B cell (primary cell): ENCODE data around the gene MCF2L. TPM values are rescaled to one million over a fixed set of nuclear protein-coding genes. Genes with fewer than 3 reads are reported as not detected.

Experiments
- ATAC-seq: fragments of 200-7000 bp; cut with Tn5 transposase; one replicate; pipeline ENCODE4 v1.10.0; 2021; ENCODE audit warnings: low read depth, mild to moderate bottlenecking, moderate number of reproducible peaks, moderate library complexity
- CTCF ChIA-PET: fragments of 350-600 bp; sonication (Branson Sonifier 250); formaldehyde crosslinking; loops from one replicate; lab custom pipeline; 2021; ENCODE audit warnings: antibody characterized with exemption, inconsistent platforms; lab: Charles Lee
- POLR2A ChIA-PET: fragments of 350-600 bp; sonication (Branson Sonifier 250); formaldehyde crosslinking; loops from one replicate; lab custom pipeline; 2021; ENCODE audit warnings: antibody characterized with exemption; lab: Charles Lee
- DNase-seq: peaks from one replicate; pipeline ENCODE4 v3.0.0; 2013
- H2AFZ ChIP-seq: 2 replicates; pipeline ENCODE4 v1.6.1; 2012; ENCODE audit warnings: mild to moderate bottlenecking, low read depth, low read length; ENCODE audit not compliant: insufficient read depth, poor library complexity, severe bottlenecking
- H3K27ac ChIP-seq, 2 donors: 1 replicate in 1 of 2; 2 replicates in 1 of 2; pipeline ENCODE4 v1.5.1; 2012 to 2013; ENCODE audit warnings: low read length in 2 of 2, mild to moderate bottlenecking in 2 of 2, moderate library complexity in 1 of 2
- H3K27me3 ChIP-seq, 4 experiments: fragments of 200-600 bp in 1 of 4; sonication (generic) in 1 of 4; replicated peaks in 1 of 4; 1 replicate in 2 of 4; 2 replicates in 2 of 4; pipeline versions ENCODE4 v1.6.1 to v1.7.0; 2013 to 2016; ENCODE audit warnings: low read length in 3 of 4, mild to moderate bottlenecking in 2 of 4, mixed read lengths in 1 of 4, moderate library complexity in 1 of 4; ENCODE audit not compliant: insufficient read depth in 4 of 4, control insufficient read depth in 3 of 4; ENCODE audit errors: control extremely low read depth in 1 of 4
- H3K36me3 ChIP-seq, 2 experiments: replicated peaks in 1 of 2; 1 replicate in 1 of 2; 2 replicates in 1 of 2; pipeline versions ENCODE4 v1.6.1 to v1.7.1; 2013; ENCODE audit warnings: low read length in 1 of 2; ENCODE audit not compliant: insufficient read depth in 2 of 2, control insufficient read depth in 1 of 2; ENCODE audit errors: control extremely low read depth in 1 of 2, extremely low read depth in 1 of 2
- H3K4me1 ChIP-seq, 2 donors: fragments of 200-600 bp in 1 of 2; sonication (generic) in 1 of 2; 1 replicate in 1 of 2; 2 replicates in 1 of 2; pipeline versions ENCODE4 v1.5.1 to v1.6.1; 2013 to 2017; ENCODE audit warnings: low read length in 2 of 2; ENCODE audit not compliant: control insufficient read depth in 2 of 2, insufficient read depth in 2 of 2
- H3K4me2 ChIP-seq: replicated peaks from 2 replicates; pipeline ENCODE3; 2012; ENCODE audit warnings: mild to moderate bottlenecking, low read depth, low read length; ENCODE audit not compliant: poor library complexity, severe bottlenecking
- H3K4me3 ChIP-seq, 5 experiments: fragments of 200-600 bp in 1 of 5; sonication (generic) in 1 of 5; 1 replicate in 3 of 5; 2 replicates in 2 of 5; pipeline versions ENCODE4 v1.5.1 to v1.7.0; 2011 to 2016; ENCODE audit warnings: low read length in 4 of 5, mild to moderate bottlenecking in 4 of 5, low read depth in 2 of 5, control low read depth in 1 of 5, moderate library complexity in 1 of 5; ENCODE audit not compliant: insufficient read depth in 1 of 5; ENCODE audit errors: control extremely low read depth in 1 of 5, extremely low read depth in 1 of 5
- H3K79me2 ChIP-seq: fragments of 200-600 bp; sonication (generic); one replicate; pipeline ENCODE4 v1.6.0; 2016; ENCODE audit warnings: low read length; ENCODE audit not compliant: control insufficient read depth, insufficient read depth
- H3K9ac ChIP-seq: fragments of 200-600 bp; sonication (generic); 2 replicates; pipeline ENCODE4 v1.6.1; 2017; ENCODE audit warnings: mild to moderate bottlenecking, low read length, moderate library complexity
- H3K9me3 ChIP-seq, 3 donors: one replicate each; pipeline versions ENCODE4 v1.6.1 to v1.7.1; 2013; ENCODE audit warnings: low read length in 2 of 3; ENCODE audit not compliant: control insufficient read depth in 2 of 3, insufficient read depth in 1 of 3; ENCODE audit errors: control extremely low read depth in 1 of 3
- H4K20me1 ChIP-seq: 2 replicates; pipeline ENCODE4 v1.6.0; 2012; ENCODE audit warnings: mild to moderate bottlenecking, low read length; ENCODE audit not compliant: insufficient read depth, control insufficient read depth, poor library complexity, severe bottlenecking
- H3K27ac Mint-ChIP-seq: one replicate; pipeline ENCODE4 v1.8.0; 2021; ENCODE audit warnings: mixed read lengths
- H3K27me3 Mint-ChIP-seq: one replicate; pipeline ENCODE4 v1.8.0; 2021; ENCODE audit warnings: mixed read lengths
- H3K4me1 Mint-ChIP-seq: one replicate; pipeline ENCODE4 v1.8.0; 2021; ENCODE audit warnings: mixed read lengths
- H3K4me3 Mint-ChIP-seq: one replicate; pipeline ENCODE4 v1.8.0; 2021; ENCODE audit warnings: mixed read lengths
- H3K9me3 Mint-ChIP-seq: one replicate; pipeline ENCODE4 v1.8.0; 2022; ENCODE audit warnings: mixed read lengths; ENCODE audit not compliant: insufficient read depth
- EZH2 ChIP-seq: IDR thresholded peaks from 2 replicates; pipeline ENCODE4 v1.6.1; 2012; ENCODE audit warnings: borderline replicate concordance, low read depth, mild to moderate bottlenecking, moderate library complexity, low read length; ENCODE audit not compliant: insufficient read depth, poor library complexity, severe bottlenecking
- WGBS: methylation state at CpG from one replicate; pipeline ENCODE4 v1.1.5; 2013; ENCODE audit warnings: missing lambda C conversion rate; ENCODE audit not compliant: insufficient coverage; 5-methylcytosine and 5-hydroxymethylcytosine counted together
- intact Hi-C: fragments of 100-400 bp; cut with micrococcal nuclease; formaldehyde crosslinking; loops from one replicate; pipeline ENCODE4 v1.10.0; 2022
- polyA plus RNA-seq: library from polyadenylated mRNA; depleted of rRNA; stranded (reverse); fragments of >200 nt; gene quantifications from 2 replicates; pipeline ENCODE4 v1.2.3, GENCODE V29; 2012
- total RNA-seq, 2 donors: library from RNA; stranded (reverse); fragments of 120-200 nt in 1 of 2; gene quantifications; 1 replicate in 1 of 2; 2 replicates in 1 of 2; pipeline versions ENCODE4 v1.2.3 to v1.2.4, GENCODE V29; 2013 to 2022
- TF ChIP-seq, protein P1 (sequence below): fragments of 200-600 bp; IDR thresholded peaks from one replicate; pipeline ENCODE4 v1.8.0; 2022; ENCODE audit warnings: antibody characterized with exemption, mild to moderate bottlenecking

MCF2L gene
- total and polyA plus RNA-seq, 2 donors (not counting 1 experiment from before 2014, with no cell fraction given): 3.7 to 8.2 TPM

DNA sequence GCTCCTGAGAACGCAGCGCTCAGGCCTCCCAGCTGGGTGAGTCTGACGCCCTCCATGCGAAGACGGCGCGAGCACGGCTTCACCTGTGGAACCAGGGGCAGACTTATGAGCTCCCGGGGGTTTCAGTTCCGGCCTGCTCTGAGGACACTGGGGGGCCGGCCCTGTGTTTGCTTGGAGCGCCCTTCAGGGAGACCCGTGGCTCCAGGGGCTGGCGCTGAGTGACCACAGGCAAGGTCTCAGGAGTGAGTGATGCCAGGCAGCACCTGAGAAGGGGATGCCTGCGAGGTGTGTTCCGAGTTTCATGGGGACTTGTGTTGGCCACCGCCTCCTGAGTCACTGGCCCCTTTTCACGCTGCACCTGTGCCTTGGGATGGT, 4.5 kb downstream of the MCF2L start:
- ChIA-PET CTCF (no interaction called here), POLR2A (no interaction called here)
- ATAC-seq (no peak), DNase-seq (no peak)
- no peak overlapping the region for H2AFZ ChIP-seq
- H4K20me1 ChIP-seq: no peaks in the 10 kb centered on the region
- no peak overlapping the region for H3K9ac ChIP-seq
- H3K9me3 ChIP-seq: peaks cover 0 to 4% (median 0%) of the 10 kb centered on the region in 3 donors
- H3K27me3 ChIP-seq: peaks cover 0 to 14% (median 2%) of the 10 kb centered on the region in 4 experiments
- no peak overlapping the region for H3K4me2 ChIP-seq
- H3K36me3 ChIP-seq: no peaks in the 10 kb centered on the region
- no peaks in the 10 kb centered on the region for H3K79me2 ChIP-seq
- intact Hi-C loops: no loop called here
- H3K27ac ChIP-seq: no peak overlapping the region
- WGBS: 96% methylated on average over 18 of the region's 18 CpGs
- no peak for TF ChIP-seq EZH2
- TF ChIP-seq, protein P1, sequence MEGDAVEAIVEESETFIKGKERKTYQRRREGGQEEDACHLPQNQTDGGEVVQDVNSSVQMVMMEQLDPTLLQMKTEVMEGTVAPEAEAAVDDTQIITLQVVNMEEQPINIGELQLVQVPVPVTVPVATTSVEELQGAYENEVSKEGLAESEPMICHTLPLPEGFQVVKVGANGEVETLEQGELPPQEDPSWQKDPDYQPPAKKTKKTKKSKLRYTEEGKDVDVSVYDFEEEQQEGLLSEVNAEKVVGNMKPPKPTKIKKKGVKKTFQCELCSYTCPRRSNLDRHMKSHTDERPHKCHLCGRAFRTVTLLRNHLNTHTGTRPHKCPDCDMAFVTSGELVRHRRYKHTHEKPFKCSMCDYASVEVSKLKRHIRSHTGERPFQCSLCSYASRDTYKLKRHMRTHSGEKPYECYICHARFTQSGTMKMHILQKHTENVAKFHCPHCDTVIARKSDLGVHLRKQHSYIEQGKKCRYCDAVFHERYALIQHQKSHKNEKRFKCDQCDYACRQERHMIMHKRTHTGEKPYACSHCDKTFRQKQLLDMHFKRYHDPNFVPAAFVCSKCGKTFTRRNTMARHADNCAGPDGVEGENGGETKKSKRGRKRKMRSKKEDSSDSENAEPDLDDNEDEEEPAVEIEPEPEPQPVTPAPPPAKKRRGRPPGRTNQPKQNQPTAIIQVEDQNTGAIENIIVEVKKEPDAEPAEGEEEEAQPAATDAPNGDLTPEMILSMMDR: no peak
- H3K4me3 ChIP-seq: no peak overlapping the region
- Mint-ChIP-seq H3K4me1 (peaks cover 9% of the 10 kb centered on the region), H3K9me3 (no peaks in the 10 kb centered on the region), H3K27me3 (peaks cover 22% of the 10 kb centered on the region), H3K4me3 (no peak overlapping the region), H3K27ac (no peak overlapping the region)
- H3K4me1 ChIP-seq: peaks cover 7% of the 10 kb centered on the region in 2 donors

DNA sequence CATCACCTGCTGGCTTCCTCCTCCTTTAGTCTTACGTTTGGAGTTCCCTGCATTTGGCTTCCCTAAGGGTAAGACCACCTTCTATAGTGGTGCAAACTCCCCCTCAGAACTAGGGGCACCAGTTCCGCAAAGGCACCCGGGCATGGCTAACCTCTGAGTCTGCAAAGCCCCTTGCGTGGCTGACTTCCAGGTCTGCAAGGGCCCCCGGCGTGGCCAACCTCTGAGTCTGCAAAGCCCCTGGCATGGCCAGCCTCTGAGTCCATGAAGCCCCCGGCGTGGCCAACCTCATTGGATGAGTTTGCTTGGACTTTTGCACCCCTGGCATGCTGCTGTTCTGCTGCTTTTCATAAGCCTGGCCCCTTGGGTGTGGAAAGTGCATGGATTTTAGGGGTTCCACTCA, 5.1 kb downstream of the MCF2L start:
- Mint-ChIP-seq H3K4me3 (no peak overlapping the region), H3K4me1 (peaks cover 12% of the 10 kb centered on the region), H3K27me3 (peaks cover 24% of the 10 kb centered on the region), H3K27ac (no peak overlapping the region), H3K9me3 (no peaks in the 10 kb centered on the region)
- 94% methylated on average over 8 of the region's 8 CpGs for WGBS
- H3K9me3 ChIP-seq: peaks cover 0 to 5% (median 0%) of the 10 kb centered on the region in 3 donors
- peaks cover 7% of the 10 kb centered on the region in 2 donors for H3K4me1 ChIP-seq
- no peak overlapping the region for H3K4me3 ChIP-seq
- no peak for DNase-seq
- ChIA-PET CTCF (no interaction called here), POLR2A (no interaction called here)
- H3K36me3 ChIP-seq: no peaks in the 10 kb centered on the region
- H2AFZ ChIP-seq: no peak overlapping the region
- intact Hi-C loops: no loop called here
- no peak overlapping the region for H3K9ac ChIP-seq
- TF ChIP-seq, protein P1: no peak
- no peak for TF ChIP-seq EZH2
- no peak for ATAC-seq
- H3K27ac ChIP-seq: no peak overlapping the region
- no peaks in the 10 kb centered on the region for H4K20me1 ChIP-seq
- H3K79me2 ChIP-seq: no peaks in the 10 kb centered on the region
- H3K27me3 ChIP-seq: peaks cover 0 to 14% (median 2%) of the 10 kb centered on the region in 4 experiments
- no peak overlapping the region for H3K4me2 ChIP-seq
